ENCODE results near the gene NLRP11.
"Not testable (repeated sequence)": the region's sequence is repeated elsewhere in the genome, so short reads cannot be mapped to it uniquely, and the experiment has no call there.

Gene NLRP11

GRCh38 chr19:55766466-55766865 lies 65.3 kb downstream of the NLRP11 start:
- ATAC-seq (replicated peaks; ENCODE audit: extremely low read depth, poor library complexity, severe bottlenecking): no peak
- H3K4me3 Mint-ChIP-seq: no peak overlapping the region
- no peaks in the 10 kb centered on the region for H3K36me3 Mint-ChIP-seq (ENCODE audit: insufficient read depth)
- H3K27ac Mint-ChIP-seq (ENCODE audit: low read depth): no peak overlapping the region
- no peaks in the 10 kb centered on the region for H3K4me1 Mint-ChIP-seq
- H3K27me3 Mint-ChIP-seq: peaks cover 43% of the 10 kb centered on the region
- no peaks in the 10 kb centered on the region for H3K9me3 Mint-ChIP-seq
- no peak for DNase-seq (ENCODE audit: low spot score in 2 of 2)

GRCh38 chr19:55758797-55759196 lies 73.0 kb downstream of the NLRP11 start, which contains the start of gene RFPL4A:
TSS of gene RFPL4A (plus strand) at chr19:55759097. CDS start at chr19:55761801, 2,704 bp downstream.
- H3K4me1 Mint-ChIP-seq; DNase-seq (ENCODE audit: low spot score in 2 of 2); H3K27ac Mint-ChIP-seq (ENCODE audit: low read depth); H3K9me3 Mint-ChIP-seq; ATAC-seq (replicated peaks; ENCODE audit: extremely low read depth, poor library complexity, severe bottlenecking); H3K36me3 Mint-ChIP-seq (ENCODE audit: insufficient read depth); H3K4me3 Mint-ChIP-seq: not testable (repeated sequence)
- peaks cover 53% of the 10 kb centered on the region for H3K27me3 Mint-ChIP-seq

- not testable (repeated sequence) for DNase-seq (ENCODE audit: low spot score in 2 of 2); H3K4me3 Mint-ChIP-seq; H3K4me1 Mint-ChIP-seq; H3K9me3 Mint-ChIP-seq; ATAC-seq (replicated peaks; ENCODE audit: extremely low read depth, poor library complexity, severe bottlenecking); H3K27ac Mint-ChIP-seq (ENCODE audit: low read depth); H3K36me3 Mint-ChIP-seq (ENCODE audit: insufficient read depth)
- peaks cover 53% of the 10 kb centered on the region for H3K27me3 Mint-ChIP-seq
Observed at GRCh38 chr19:55756808-55757207, 75.0 kb downstream of the NLRP11 start.

GRCh38 chr19:55753401-55753800 lies 78.4 kb downstream of the NLRP11 start:
- DNase-seq (ENCODE audit: low spot score in 2 of 2) (no peak), ATAC-seq (replicated peaks; ENCODE audit: extremely low read depth, poor library complexity, severe bottlenecking) (no peak)
- Mint-ChIP-seq H3K9me3 (no peaks in the 10 kb centered on the region), H3K27ac (ENCODE audit: low read depth) (no peak overlapping the region), H3K4me3 (no peak overlapping the region), H3K4me1 (no peaks in the 10 kb centered on the region), H3K36me3 (ENCODE audit: insufficient read depth) (no peaks in the 10 kb centered on the region), H3K27me3 (peaks cover 28% of the 10 kb centered on the region)

- H3K4me3 Mint-ChIP-seq: no peak overlapping the region
- DNase-seq (ENCODE audit: low spot score in 2 of 2): no peak
- H3K36me3 Mint-ChIP-seq (ENCODE audit: insufficient read depth): no peaks in the 10 kb centered on the region
- H3K4me1 Mint-ChIP-seq: no peaks in the 10 kb centered on the region
- H3K27me3 Mint-ChIP-seq: peaks cover 14% of the 10 kb centered on the region
- H3K27ac Mint-ChIP-seq (ENCODE audit: low read depth): no peak overlapping the region
- ATAC-seq (replicated peaks; ENCODE audit: extremely low read depth, poor library complexity, severe bottlenecking): no peak
- no peaks in the 10 kb centered on the region for H3K9me3 Mint-ChIP-seq
Observed at GRCh38 chr19:55750715-55751114, 81.1 kb downstream of the NLRP11 start.

- no peak for ATAC-seq (replicated peaks; ENCODE audit: extremely low read depth, poor library complexity, severe bottlenecking)
- no peak for DNase-seq (ENCODE audit: low spot score in 2 of 2)
- no peak within 1 kb of the TSS for H3K27ac Mint-ChIP-seq (ENCODE audit: low read depth)
- H3K27me3 Mint-ChIP-seq: peaks cover 16% of the 10 kb centered on the region
- H3K4me3 Mint-ChIP-seq: no peak within 1 kb of the TSS
- H3K36me3 Mint-ChIP-seq (ENCODE audit: insufficient read depth): no peaks in the 10 kb centered on the region
- no peaks in the 10 kb centered on the region for H3K4me1 Mint-ChIP-seq
- no peaks in the 10 kb centered on the region for H3K9me3 Mint-ChIP-seq
Observed at GRCh38 chr19:55738302-55738701, 93.5 kb downstream of the NLRP11 start, which contains the start of gene NLRP9. TSS of gene NLRP9 (minus strand) at chr19:55738402. CDS start at chr19:55738374, 28 bp downstream.

Data from central memory CD8-positive, alpha-beta T cell (primary cell).